CD4-positive, alpha-beta T cell treated with Interleukin-17A for 4 hours (primary cell): ENCODE data around the gene SHE.
A peak's percentile ranks its signal among the peaks of the same experiment; 100 is the strongest.

Source experiments
- DNase-seq: peaks from one replicate; pipeline ENCODE4 v3.0.0-alpha.2; 2020; ENCODE audit warnings: mixed read lengths

Gene SHE

GRCh38 chr1:154476791-154477190 lies 25.4 kb downstream of the SHE start:
- no peak for DNase-seq

- DNase-seq, result no peak
These were observed 27.4 kb downstream of the SHE start for GRCh38 chr1:154474802-154475201.

GRCh38 chr1:154471304-154471703 lies 30.9 kb downstream of the SHE start:
- no peak for DNase-seq

- no peak for DNase-seq
These were observed 32.2 kb downstream of the SHE start for GRCh38 chr1:154469844-154470560.

- no peak for DNase-seq
These were observed 33.5 kb downstream of the SHE start for GRCh38 chr1:154468535-154469250.

- DNase-seq, result peak; percentile 27
These were observed 34.6 kb downstream of the SHE start for GRCh38 chr1:154467434-154468102.

GRCh38 chr1:154466921-154467417 lies 35.2 kb downstream of the SHE start:
- no peak for DNase-seq

- no peak for DNase-seq
These were observed 36.0 kb downstream of the SHE start for GRCh38 chr1:154466206-154466605.

GRCh38 chr1:154465621-154466195 lies 36.5 kb downstream of the SHE start:
- DNase-seq, result no peak

- peak; percentile 81 for DNase-seq
These were observed 38.7 kb downstream of the SHE start for GRCh38 chr1:154463512-154463990.

GRCh38 chr1:154460695-154461260 lies 41.4 kb downstream of the SHE start:
- peak; percentile 35 for DNase-seq

GRCh38 chr1:154459080-154459479 lies 43.1 kb downstream of the SHE start:
- no peak for DNase-seq

- DNase-seq, result no peak
These were observed 45.6 kb downstream of the SHE start for GRCh38 chr1:154456631-154457030.

GRCh38 chr1:154454386-154455120 lies 47.7 kb downstream of the SHE start:
- DNase-seq, result no peak

GRCh38 chr1:154453574-154454352 lies 48.4 kb downstream of the SHE start:
- DNase-seq, result no peak

GRCh38 chr1:154453161-154453560 lies 49.1 kb downstream of the SHE start:
- DNase-seq, result no peak

GRCh38 chr1:154448331-154448811 lies 53.8 kb downstream of the SHE start:
- no peak for DNase-seq

- DNase-seq, result no peak
These were observed 55.4 kb downstream of the SHE start for GRCh38 chr1:154446789-154447188.

GRCh38 chr1:154446292-154446691 lies 55.9 kb downstream of the SHE start:
- no peak for DNase-seq

GRCh38 chr1:154445040-154445472 lies 57.2 kb downstream of the SHE start:
- DNase-seq, result peak; percentile 68
